Transverse colon (tissue), 4 donors: ENCODE data around the gene TINAG. TPM values are rescaled to one million over a fixed set of nuclear protein-coding genes. Genes with fewer than 3 reads are reported as not detected.

Source experiments
- DNase-seq: peaks from one replicate; pipeline ENCODE4 v3.0.0-alpha.2; 2019
- H3K27ac ChIP-seq, 4 donors: fragments of 200-600 bp; sonication (generic); 2 replicates each; pipeline ENCODE4 v1.5.1; 2016 to 2018; ENCODE audit warnings: inconsistent platforms in 4 of 4
- H3K27me3 ChIP-seq: fragments of 200-600 bp; sonication (generic); 2 replicates; pipeline ENCODE4 v1.5.1; 2017; ENCODE audit warnings: inconsistent platforms
- H3K36me3 ChIP-seq, 4 donors: fragments of 200-600 bp; sonication (generic); 2 replicates each; pipeline ENCODE4 v1.5.1; 2017 to 2019; ENCODE audit warnings: inconsistent platforms in 4 of 4
- H3K4me1 ChIP-seq, 4 donors: fragments of 200-600 bp; sonication (generic); 2 replicates each; pipeline ENCODE4 v1.5.1; 2017 to 2020; ENCODE audit warnings: inconsistent platforms in 4 of 4
- H3K4me3 ChIP-seq, 4 donors: fragments of 200-600 bp; sonication (generic); 1 replicate in 1 of 4; 2 replicates in 3 of 4; pipeline versions ENCODE4 v1.5.1 to v1.6.1; 2017 to 2019; ENCODE audit warnings: inconsistent platforms in 4 of 4
- H3K9me3 ChIP-seq, 2 donors: fragments of 200-600 bp; sonication (generic); 2 replicates each; pipeline ENCODE4 v1.5.1; 2017 to 2019; ENCODE audit warnings: inconsistent platforms in 2 of 2
- CTCF ChIP-seq, 5 experiments: fragments of 200-600 bp in 3 of 5; fragments of 450-650 bp in 2 of 5; sonication (generic) in 3 of 5; IDR thresholded peaks; 1 replicate in 2 of 5; 2 replicates in 3 of 5; pipeline ENCODE4 v1.5.1; 2016 to 2017; ENCODE audit warnings: antibody characterized with exemption in 5 of 5, inconsistent platforms in 3 of 5, mild to moderate bottlenecking in 2 of 5, moderate library complexity in 1 of 5
- EP300 ChIP-seq: sonication (generic); formaldehyde crosslinking; IDR thresholded peaks from one replicate; pipeline ENCODE4 v1.6.1; 2017; ENCODE audit warnings: antibody characterized with exemption, low read depth
- POLR2A ChIP-seq: fragments of 450-650 bp; IDR thresholded peaks from one replicate; pipeline ENCODE4 v1.6.1; 2016; ENCODE audit warnings: antibody characterized with exemption, mild to moderate bottlenecking, moderate library complexity
- POLR2AphosphoS5 ChIP-seq, 3 donors: sonication (generic); formaldehyde crosslinking; IDR thresholded peaks; one replicate each; pipeline ENCODE4 v1.6.1; 2016; ENCODE audit warnings: antibody characterized with exemption in 3 of 3
- WGBS, 2 donors: methylation state at CpG; one replicate each; pipeline ENCODE4 v1.1.5; 2018; ENCODE audit warnings: low coverage in 1 of 2; 5-methylcytosine and 5-hydroxymethylcytosine counted together
- in situ Hi-C, 4 donors: fragments of 200-750 bp; cut with MboI; loops; one replicate each; pipeline versions ENCODE4 v1.15.0 to v1.15.1; 2017; ENCODE audit warnings: low sequenced_read_pairs in 3 of 4, low pct_ligation_motif_present in 1 of 4, low pct_unique_long_range_greater_than_20kb in 1 of 4
- intact Hi-C: fragments of 100-400 bp; cut with DNase I; formaldehyde crosslinking; loops from one replicate; pipeline ENCODE4 v1.15.1; 2023; ENCODE audit warnings: low total_unique reads
- total RNA-seq, 4 donors: library from RNA; depleted of rRNA; stranded (reverse); fragments of >200 nt; gene quantifications; one replicate each; pipeline ENCODE4 v1.1.0, GENCODE V29; 2016

The TINAG gene
- total RNA-seq, 4 donors from 2014 or later, result 27.5 to 155 (median 66.3) TPM

DNA sequence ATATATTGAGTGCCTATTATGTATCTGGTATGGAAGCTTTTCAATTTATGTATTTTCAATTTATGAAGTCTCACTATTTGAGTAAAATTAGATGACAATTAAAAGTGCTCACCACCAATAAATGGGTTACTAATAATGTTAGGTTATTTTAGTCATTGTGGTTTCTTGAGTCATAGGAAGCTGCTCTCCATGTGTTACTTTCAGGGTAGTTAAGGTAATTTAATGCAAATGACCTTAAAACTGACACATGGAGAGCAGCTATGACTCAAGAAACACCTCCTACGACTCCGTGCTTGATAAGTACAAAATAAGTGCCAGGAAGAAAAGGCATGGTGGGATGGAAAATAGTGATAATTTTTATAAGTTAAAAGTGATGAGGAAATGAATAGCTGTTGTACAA lies 16.5 kb upstream of the TINAG start:
- intact Hi-C loops, result no loop called here
- no peak for DNase-seq
- WGBS, 2 donors, result 65 to 73% methylated on average over 2 of the region's 2 CpGs
- H3K4me1 ChIP-seq, result no peaks in the 10 kb centered on the region
- no peaks in the 10 kb centered on the region for H3K27me3 ChIP-seq
- TF ChIP-seq CTCF (IDR thresholded peaks at IDR 0.05) (no peak), POLR2A (no peak), POLR2AphosphoS5 (IDR thresholded peaks at IDR 0.05) (no peak), EP300 (no peak)
- no peak overlapping the region for H3K4me3 ChIP-seq
- in situ Hi-C loops, result no loop called here
- no peak overlapping the region for H3K27ac ChIP-seq
- no peaks in the 10 kb centered on the region for H3K36me3 ChIP-seq
- H3K9me3 ChIP-seq, result no peaks in the 10 kb centered on the region

GRCh38 chr6:54294965-54295532 lies 13.2 kb upstream of the TINAG start:
- H3K4me1 ChIP-seq, result no peaks in the 10 kb centered on the region
- TF ChIP-seq POLR2AphosphoS5 (IDR thresholded peaks at IDR 0.05) (no peak), POLR2A (no peak), CTCF (IDR thresholded peaks at IDR 0.05) (no peak), EP300 (no peak)
- intact Hi-C loops (no loop called here), in situ Hi-C loops (no loop called here)
- H3K27me3 ChIP-seq, result no peaks in the 10 kb centered on the region
- H3K27ac ChIP-seq, result no peak overlapping the region
- H3K4me3 ChIP-seq, result no peak overlapping the region
- 92% methylated on average over 8 of the region's 8 CpGs; no CpG with 5 or more reads in 1 of the 2 donors for WGBS, 2 donors
- no peak for DNase-seq
- no peaks in the 10 kb centered on the region for H3K36me3 ChIP-seq
- no peaks in the 10 kb centered on the region for H3K9me3 ChIP-seq

GRCh38 chr6:54299542-54300269 lies 8.5 kb upstream of the TINAG start:
- no peak for DNase-seq
- Histone ChIP-seq H3K4me3 (no peak overlapping the region), H3K27ac (no peak overlapping the region), H3K4me1 (no peaks in the 10 kb centered on the region), H3K27me3 (no peaks in the 10 kb centered on the region), H3K9me3 (no peaks in the 10 kb centered on the region), H3K36me3 (no peaks in the 10 kb centered on the region)
- in situ Hi-C loops, result no loop called here
- WGBS, 2 donors, result 70 to 85% methylated on average over 2 of the region's 2 CpGs
- TF ChIP-seq POLR2AphosphoS5 (IDR thresholded peaks at IDR 0.05), result no peak
- no peak for TF ChIP-seq CTCF (IDR thresholded peaks at IDR 0.05)
- TF ChIP-seq EP300, result no peak
- TF ChIP-seq POLR2A, result no peak
- intact Hi-C loops, result no loop called here

- TF ChIP-seq CTCF (IDR thresholded peaks at IDR 0.05), result no peak
- no peak for TF ChIP-seq POLR2AphosphoS5 (IDR thresholded peaks at IDR 0.05)
- TF ChIP-seq EP300, result no peak
- no peak for TF ChIP-seq POLR2A
- H3K27me3 ChIP-seq, result no peaks in the 10 kb centered on the region
- peaks cover 0 to under 1% (median 0%) of the 10 kb centered on the region in 4 donors for H3K4me1 ChIP-seq
- no peak overlapping the region for H3K4me3 ChIP-seq
- in situ Hi-C loops, result no loop called here
- intact Hi-C loops, result no loop called here
- DNase-seq, result no peak
- H3K36me3 ChIP-seq, result no peaks in the 10 kb centered on the region
- no peaks in the 10 kb centered on the region for H3K9me3 ChIP-seq
- H3K27ac ChIP-seq, result no peak overlapping the region
These were observed 6.5 kb upstream of the TINAG start for GRCh38 chr6:54301770-54302169.
